ENCODE measurements around the gene SHH. TPM values are rescaled to one million over a fixed set of nuclear protein-coding genes. Genes with fewer than 3 reads are reported as not detected.

SHH gene
- total RNA-seq, 1 donor from 2014 or later: 0.16 TPM

DNA sequence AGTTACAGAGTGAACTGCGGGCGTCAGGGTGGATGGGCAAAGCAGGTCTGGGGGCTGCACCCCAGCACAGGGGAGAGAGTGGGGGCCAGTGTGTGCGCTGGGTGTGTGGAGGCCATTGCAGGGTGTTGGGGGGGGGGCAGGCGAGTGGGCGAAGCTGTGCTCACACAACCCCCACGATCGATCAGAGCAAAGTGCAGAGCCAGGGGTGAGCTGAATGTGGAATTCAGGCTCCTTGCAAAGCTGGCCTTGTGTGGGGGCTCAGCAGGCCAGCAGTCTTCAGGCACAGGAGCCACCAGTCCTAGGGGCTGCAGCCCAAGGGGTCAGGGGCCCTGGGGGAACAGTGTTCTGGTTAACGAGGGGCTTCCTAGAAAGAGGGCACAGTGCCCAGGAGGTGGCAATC, 862 bp upstream of the SHH start:
- no peaks in the 10 kb centered on the region for H3K79me2 ChIP-seq (ENCODE audit: insufficient read depth, low read length)
- no peak overlapping the region for H3K27ac Mint-ChIP-seq (ENCODE audit: unreplicated experiment)
- no peak overlapping the region for H3K4me3 ChIP-seq (ENCODE audit: insufficient read depth, low read depth, low read length)
- DNase-seq (ENCODE audit: low read depth) (no peak), FAIRE-seq (no peak)
- no peak overlapping the region for H3K4me2 ChIP-seq (ENCODE audit: low read length)
- H3K4me1 ChIP-seq (ENCODE audit: insufficient read depth, low read length): peaks cover 13% of the 10 kb centered on the region
- no peaks in the 10 kb centered on the region for H3K9me3 Mint-ChIP-seq (ENCODE audit: unreplicated experiment)
- peaks cover 11% of the 10 kb centered on the region for H4K20me1 ChIP-seq (ENCODE audit: insufficient read depth, low read length)
- H3K9me3 ChIP-seq (ENCODE audit: insufficient read depth, low read depth, low read length): peaks cover 3% of the 10 kb centered on the region
- TF ChIP-seq, protein P1, sequence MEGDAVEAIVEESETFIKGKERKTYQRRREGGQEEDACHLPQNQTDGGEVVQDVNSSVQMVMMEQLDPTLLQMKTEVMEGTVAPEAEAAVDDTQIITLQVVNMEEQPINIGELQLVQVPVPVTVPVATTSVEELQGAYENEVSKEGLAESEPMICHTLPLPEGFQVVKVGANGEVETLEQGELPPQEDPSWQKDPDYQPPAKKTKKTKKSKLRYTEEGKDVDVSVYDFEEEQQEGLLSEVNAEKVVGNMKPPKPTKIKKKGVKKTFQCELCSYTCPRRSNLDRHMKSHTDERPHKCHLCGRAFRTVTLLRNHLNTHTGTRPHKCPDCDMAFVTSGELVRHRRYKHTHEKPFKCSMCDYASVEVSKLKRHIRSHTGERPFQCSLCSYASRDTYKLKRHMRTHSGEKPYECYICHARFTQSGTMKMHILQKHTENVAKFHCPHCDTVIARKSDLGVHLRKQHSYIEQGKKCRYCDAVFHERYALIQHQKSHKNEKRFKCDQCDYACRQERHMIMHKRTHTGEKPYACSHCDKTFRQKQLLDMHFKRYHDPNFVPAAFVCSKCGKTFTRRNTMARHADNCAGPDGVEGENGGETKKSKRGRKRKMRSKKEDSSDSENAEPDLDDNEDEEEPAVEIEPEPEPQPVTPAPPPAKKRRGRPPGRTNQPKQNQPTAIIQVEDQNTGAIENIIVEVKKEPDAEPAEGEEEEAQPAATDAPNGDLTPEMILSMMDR (IDR thresholded peaks at IDR 0.05; ENCODE audit: insufficient read depth, low read depth, low read length): no peak
- TF ChIP-seq EZH2 (IDR thresholded peaks at IDR 0.05; ENCODE audit: insufficient read depth, low read length): no peak
- no peak overlapping the region for H3K9ac ChIP-seq (ENCODE audit: low read length)
- no peak overlapping the region for H3K4me3 Mint-ChIP-seq (ENCODE audit: unreplicated experiment)
- H3K27me3 ChIP-seq (ENCODE audit: insufficient read depth, low read length): peaks cover 56% of the 10 kb centered on the region
- peaks cover 63% of the 10 kb centered on the region for H3K27me3 Mint-ChIP-seq (ENCODE audit: low read depth, unreplicated experiment)
- H3K36me3 ChIP-seq (ENCODE audit: insufficient read depth, low read length): no peaks in the 10 kb centered on the region
- peaks cover 3% of the 10 kb centered on the region for H3K36me3 Mint-ChIP-seq (ENCODE audit: low read depth, unreplicated experiment)
- no peak overlapping the region for H3K27ac ChIP-seq (ENCODE audit: low read depth, low read length)
- H3K4me1 Mint-ChIP-seq (ENCODE audit: low read depth, unreplicated experiment): peaks cover 11% of the 10 kb centered on the region
- no peak overlapping the region for H2AFZ ChIP-seq (ENCODE audit: low read depth, low read length)

- Histone ChIP-seq H3K4me2 (ENCODE audit: low read length) (peak overlapping the region; percentile 82), H3K27ac (ENCODE audit: low read depth, low read length) (no peak overlapping the region), H3K4me1 (ENCODE audit: insufficient read depth, low read length) (peaks cover 13% of the 10 kb centered on the region), H3K9me3 (ENCODE audit: insufficient read depth, low read depth, low read length) (no peaks in the 10 kb centered on the region), H3K4me3 (ENCODE audit: insufficient read depth, low read depth, low read length) (no peak overlapping the region), H3K9ac (ENCODE audit: low read length) (no peak overlapping the region), H3K79me2 (ENCODE audit: insufficient read depth, low read length) (no peaks in the 10 kb centered on the region), H3K36me3 (ENCODE audit: insufficient read depth, low read length) (no peaks in the 10 kb centered on the region), H3K27me3 (ENCODE audit: insufficient read depth, low read length) (peaks cover 59% of the 10 kb centered on the region), H2AFZ (ENCODE audit: low read depth, low read length) (no peak overlapping the region), H4K20me1 (ENCODE audit: insufficient read depth, low read length) (peaks cover 11% of the 10 kb centered on the region)
- Mint-ChIP-seq H3K9me3 (ENCODE audit: unreplicated experiment) (peaks cover 3% of the 10 kb centered on the region), H3K4me3 (ENCODE audit: unreplicated experiment) (peak overlapping the region; percentile 84), H3K4me1 (ENCODE audit: low read depth, unreplicated experiment) (peaks cover 11% of the 10 kb centered on the region), H3K36me3 (ENCODE audit: low read depth, unreplicated experiment) (peaks cover under 1% of the 10 kb centered on the region), H3K27me3 (ENCODE audit: low read depth, unreplicated experiment) (peaks cover 64% of the 10 kb centered on the region), H3K27ac (ENCODE audit: unreplicated experiment) (no peak overlapping the region)
- FAIRE-seq: no peak
- TF ChIP-seq EZH2 (IDR thresholded peaks at IDR 0.05; ENCODE audit: insufficient read depth, low read length): peak; percentile 68
- TF ChIP-seq, protein P1 (IDR thresholded peaks at IDR 0.05; ENCODE audit: insufficient read depth, low read depth, low read length): no peak
- no peak for DNase-seq (ENCODE audit: low read depth)
These were observed 736 bp downstream of the SHH start for GRCh38 chr7:155811560-155811894.

- Histone ChIP-seq H3K27ac (ENCODE audit: low read depth, low read length) (no peak overlapping the region), H4K20me1 (ENCODE audit: insufficient read depth, low read length) (peaks cover 11% of the 10 kb centered on the region), H3K4me2 (ENCODE audit: low read length) (peak overlapping the region; percentile 82), H3K9me3 (ENCODE audit: insufficient read depth, low read depth, low read length) (no peaks in the 10 kb centered on the region), H3K36me3 (ENCODE audit: insufficient read depth, low read length) (no peaks in the 10 kb centered on the region), H3K79me2 (ENCODE audit: insufficient read depth, low read length) (no peaks in the 10 kb centered on the region), H3K4me1 (ENCODE audit: insufficient read depth, low read length) (peaks cover 13% of the 10 kb centered on the region), H2AFZ (ENCODE audit: low read depth, low read length) (no peak overlapping the region), H3K9ac (ENCODE audit: low read length) (no peak overlapping the region), H3K27me3 (ENCODE audit: insufficient read depth, low read length) (peaks cover 62% of the 10 kb centered on the region), H3K4me3 (ENCODE audit: insufficient read depth, low read depth, low read length) (no peak overlapping the region)
- Mint-ChIP-seq H3K27me3 (ENCODE audit: low read depth, unreplicated experiment) (peaks cover 66% of the 10 kb centered on the region), H3K36me3 (ENCODE audit: low read depth, unreplicated experiment) (no peaks in the 10 kb centered on the region), H3K9me3 (ENCODE audit: unreplicated experiment) (peaks cover 3% of the 10 kb centered on the region), H3K27ac (ENCODE audit: unreplicated experiment) (no peak overlapping the region), H3K4me1 (ENCODE audit: low read depth, unreplicated experiment) (peaks cover 11% of the 10 kb centered on the region), H3K4me3 (ENCODE audit: unreplicated experiment) (no peak overlapping the region)
- FAIRE-seq (no peak), DNase-seq (ENCODE audit: low read depth) (no peak)
- TF ChIP-seq, protein P1 (IDR thresholded peaks at IDR 0.05; ENCODE audit: insufficient read depth, low read depth, low read length): no peak
- no peak for TF ChIP-seq EZH2 (IDR thresholded peaks at IDR 0.05; ENCODE audit: insufficient read depth, low read length)
These were observed 1.3 kb downstream of the SHH start for GRCh38 chr7:155810770-155811559.
